Activated T-cell treated with anti-CD3 and anti-CD28 coated beads for 48 hours (primary cell): ENCODE results near the gene TFF1.

ENCODE experiments used
- DNase-seq: peaks from one replicate; pipeline ENCODE4 v3.0.0-alpha.2; 2020; ENCODE audit warnings: low read depth

Gene TFF1

DNA sequence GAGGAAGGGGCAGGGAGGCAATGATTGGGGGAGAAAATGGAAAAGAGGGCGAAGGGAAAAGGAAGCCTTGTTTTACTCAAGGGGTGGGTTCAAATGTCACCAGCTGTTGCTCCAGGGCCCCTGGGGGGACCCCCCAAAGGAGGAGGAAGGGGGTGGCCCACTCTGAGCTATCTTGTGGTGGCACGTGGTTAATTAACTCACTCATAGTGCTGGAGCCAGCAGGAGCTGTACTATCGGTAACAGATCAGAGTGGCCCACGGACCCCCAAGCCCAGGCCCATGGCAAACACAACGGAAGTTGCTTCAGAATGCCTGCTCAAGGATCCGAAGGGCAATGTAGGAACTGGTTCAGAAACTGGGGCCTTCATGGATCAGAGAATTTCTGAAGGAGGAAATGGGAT lies 22.8 kb downstream of the TFF1 start:
- no peak for DNase-seq

DNA sequence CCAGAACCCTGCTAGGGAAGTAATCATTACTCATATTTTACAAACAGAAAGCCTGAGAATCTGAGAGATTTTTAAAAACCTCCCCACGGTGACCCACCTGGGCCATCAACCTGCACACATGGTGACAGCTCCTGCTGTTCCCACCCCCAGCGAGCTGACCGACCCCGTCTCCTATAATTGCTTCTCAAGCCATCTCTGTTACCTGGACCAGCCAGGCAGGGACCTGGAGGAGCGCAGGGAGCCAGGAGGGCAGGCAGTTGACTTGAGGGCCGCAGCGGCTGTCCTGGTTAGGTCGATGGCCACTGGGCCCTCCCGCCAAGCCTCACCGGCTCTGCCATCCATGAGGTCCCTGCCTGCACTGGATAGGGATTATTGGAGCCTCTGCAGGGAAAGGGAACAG lies 23.2 kb downstream of the TFF1 start:
- DNase-seq: no peak

DNA sequence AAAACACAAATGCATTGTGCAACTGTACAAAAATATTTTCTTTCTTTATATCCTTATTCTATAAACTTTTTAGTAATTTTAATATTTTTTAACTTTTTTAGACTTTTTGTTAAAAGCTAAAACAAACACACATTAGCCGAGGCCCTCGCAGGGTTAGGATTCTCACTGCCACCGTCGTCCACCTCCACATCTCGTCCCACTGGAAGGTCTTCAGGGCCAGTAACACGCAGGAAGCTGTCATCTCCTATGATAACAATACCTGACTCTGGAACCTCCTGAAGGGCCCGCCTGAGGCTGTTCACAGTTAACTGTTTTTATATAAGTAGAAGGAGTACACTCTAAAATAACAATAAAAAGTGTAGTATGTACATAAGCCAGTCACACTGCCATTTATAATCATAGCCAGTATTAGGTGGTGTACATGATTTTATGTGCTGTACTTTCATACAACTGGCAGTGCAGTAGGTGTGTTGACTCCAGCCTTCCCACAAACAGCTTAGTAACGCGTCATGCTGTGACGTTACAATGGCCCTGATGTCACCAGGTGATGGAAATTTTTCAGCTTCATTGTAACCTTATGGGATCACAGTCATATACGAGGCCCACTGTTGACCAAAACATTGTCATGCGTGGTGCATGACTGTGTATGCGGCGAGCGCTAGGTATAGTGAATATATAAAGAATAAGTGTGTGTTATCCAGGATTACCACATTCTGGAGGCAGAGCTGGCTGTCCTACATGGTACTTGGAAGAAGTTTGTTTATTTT lies 24.4 kb downstream of the TFF1 start:
- DNase-seq: no peak

DNA sequence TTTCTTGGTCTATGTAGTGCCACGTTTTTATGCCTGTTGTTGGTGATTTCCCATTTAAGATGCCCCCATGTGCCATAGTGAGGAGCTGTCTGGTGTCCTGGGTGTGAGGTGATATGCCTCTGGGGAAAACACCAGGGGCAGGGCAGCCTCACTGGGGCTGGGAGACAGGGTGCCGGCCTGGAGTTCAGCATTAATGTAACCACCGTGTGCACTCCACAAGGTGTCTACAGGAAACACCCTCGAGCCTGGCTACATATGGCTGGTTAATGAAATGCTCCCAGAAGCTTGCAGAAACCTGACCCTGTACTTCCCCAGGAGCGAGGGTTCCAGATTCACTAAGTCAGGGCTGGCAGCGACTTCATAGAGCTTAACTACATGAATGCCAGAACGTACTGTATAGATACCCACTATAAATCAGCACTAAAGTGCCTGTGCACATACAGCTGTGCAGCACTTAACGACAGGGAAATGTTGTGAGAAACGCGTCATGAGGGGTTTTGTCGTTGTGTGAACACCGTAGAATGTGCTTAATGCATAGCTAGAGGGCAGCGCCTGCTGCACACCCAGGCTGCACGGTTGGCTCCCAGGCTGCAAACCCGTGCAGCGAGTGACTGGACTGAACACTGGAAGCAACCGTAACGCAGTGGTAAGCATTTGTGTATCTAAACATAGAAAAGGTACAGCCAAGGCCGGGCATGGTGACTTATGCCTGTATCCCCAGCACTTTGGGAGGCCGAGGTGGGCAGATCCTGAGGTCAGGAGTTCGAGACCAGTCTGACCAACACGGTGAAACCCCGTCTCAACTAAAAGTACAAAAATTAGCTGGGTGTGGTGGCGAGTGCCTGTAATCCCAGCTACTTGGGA lies 25.9 kb downstream of the TFF1 start:
- no peak for DNase-seq

DNA sequence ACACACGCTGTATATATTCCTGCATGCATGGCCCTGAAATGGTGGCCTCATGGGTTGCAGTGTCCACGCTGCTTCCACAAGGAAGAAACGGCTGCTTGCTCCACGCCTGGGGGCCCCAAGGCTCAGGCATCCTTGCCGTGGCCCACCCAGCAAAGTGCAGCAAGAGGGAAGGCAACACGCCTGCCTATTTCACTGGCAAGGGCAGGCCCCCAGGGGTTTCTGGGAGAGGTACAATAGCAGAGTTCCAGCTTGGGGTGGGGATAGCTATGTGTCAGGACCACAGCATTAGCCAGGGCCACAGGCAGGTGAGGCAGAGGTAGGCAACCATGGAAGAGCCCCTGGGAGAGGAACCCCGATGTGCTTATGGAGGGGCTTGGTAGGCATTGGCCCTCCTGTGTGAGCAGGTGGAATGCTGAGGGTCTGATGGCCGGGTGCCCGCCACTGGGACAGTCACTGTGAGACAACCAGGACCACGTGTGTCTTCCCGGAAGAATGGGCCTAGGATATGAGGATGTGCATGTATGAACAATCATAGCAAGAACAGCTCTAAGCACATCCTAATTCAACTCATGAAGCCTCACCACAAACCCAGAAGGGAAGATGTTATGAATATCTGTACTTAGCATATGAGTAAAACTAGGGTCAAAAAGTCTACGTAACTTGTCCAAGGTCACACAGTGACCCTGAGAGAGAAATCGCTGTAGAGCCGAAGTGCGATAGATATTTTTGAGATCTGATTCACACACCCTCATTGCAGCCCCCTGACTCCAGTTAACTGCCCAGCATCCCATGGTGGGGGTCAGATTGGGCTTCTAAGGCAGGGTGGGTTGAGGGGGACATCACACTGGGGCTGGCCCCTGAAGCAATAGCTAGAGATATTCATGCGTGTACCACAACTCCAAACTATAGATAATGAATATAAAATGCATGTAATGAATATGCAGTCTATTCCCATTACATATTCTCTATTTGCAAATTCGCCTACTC lies 27.3 kb downstream of the TFF1 start:
- no peak for DNase-seq

DNA sequence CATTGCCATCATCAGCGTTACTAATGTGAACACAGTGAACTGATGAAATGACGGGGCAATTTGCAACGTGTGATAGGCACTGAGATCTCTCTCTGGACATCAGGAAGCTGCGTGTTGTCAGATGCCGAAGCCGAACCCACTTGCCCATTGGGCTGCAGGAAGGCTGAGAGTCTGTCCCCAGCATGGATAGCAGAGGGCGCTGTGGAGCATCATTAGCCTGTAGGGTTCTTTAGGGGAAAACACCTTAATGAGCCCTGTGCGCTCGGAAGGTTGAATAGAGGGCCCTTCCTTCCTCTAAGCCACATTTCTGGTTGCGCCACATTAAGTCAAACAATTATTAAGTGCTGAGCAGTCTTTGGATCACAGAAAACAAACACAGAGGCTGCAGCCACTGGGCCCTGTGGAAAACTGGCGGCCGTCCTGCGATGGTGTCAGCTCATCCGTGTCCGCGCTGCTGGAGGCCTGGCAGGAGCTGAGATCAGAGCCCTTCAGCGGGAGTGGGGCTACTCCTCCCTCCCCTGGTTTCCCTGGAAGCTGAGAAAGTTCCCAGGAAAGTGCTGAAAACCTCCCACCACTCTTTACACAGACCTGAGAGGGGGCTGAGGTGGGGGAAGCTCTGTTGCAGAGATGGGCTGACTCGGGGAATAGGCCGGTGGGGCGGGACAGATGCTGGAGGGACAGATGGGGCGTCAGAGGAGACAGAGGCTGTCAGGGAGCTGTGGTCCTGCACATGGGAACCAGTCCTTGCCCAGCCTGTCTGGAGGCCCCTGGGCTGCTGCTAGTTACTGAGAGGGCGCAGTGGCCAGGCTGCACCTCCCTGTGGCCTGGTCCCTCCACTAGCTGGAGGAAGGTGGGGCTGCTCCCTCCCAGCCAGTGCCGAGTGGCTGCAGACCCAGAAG lies 28.3 kb downstream of the TFF1 start:
- peak; percentile 73 for DNase-seq

DNA sequence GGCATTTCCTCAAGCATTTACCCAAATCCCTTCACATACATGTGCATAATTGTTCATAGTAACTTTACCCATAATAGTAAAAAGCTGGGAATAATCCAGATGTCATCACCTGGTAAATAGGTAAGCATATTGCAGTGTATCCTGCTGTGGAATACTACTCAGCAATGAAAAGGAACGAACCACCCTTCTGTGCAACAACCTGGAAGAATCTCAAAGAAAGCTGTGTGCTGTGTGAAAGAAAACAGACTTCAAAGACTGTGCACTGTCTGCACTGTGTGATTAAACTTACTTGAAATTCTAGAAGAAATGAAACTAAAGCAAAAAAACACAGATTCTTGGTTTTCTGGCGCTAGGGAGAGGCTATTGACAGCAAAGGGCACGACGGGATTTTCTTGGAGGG lies 29.1 kb downstream of the TFF1 start:
- DNase-seq: no peak

DNA sequence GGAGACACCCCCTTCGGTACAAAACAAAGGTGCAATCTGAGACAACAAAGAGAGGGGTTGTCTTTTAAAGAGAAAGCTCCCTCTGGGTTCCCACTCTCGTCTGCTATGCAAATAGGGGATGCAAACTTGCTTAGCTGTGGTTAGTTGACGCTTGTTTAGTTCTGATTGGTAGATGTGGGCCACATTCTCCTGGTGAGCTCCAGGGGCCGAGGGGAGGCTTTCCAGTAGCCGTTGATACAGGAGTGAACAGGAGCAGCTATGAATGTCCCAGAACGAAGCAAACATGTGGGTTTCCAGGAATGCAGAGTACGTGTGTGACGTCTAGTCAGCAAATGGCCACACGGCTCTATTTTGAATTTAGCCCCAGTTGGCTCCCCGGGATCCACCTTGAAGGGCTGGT lies 30.3 kb downstream of the TFF1 start:
- DNase-seq: no peak

DNA sequence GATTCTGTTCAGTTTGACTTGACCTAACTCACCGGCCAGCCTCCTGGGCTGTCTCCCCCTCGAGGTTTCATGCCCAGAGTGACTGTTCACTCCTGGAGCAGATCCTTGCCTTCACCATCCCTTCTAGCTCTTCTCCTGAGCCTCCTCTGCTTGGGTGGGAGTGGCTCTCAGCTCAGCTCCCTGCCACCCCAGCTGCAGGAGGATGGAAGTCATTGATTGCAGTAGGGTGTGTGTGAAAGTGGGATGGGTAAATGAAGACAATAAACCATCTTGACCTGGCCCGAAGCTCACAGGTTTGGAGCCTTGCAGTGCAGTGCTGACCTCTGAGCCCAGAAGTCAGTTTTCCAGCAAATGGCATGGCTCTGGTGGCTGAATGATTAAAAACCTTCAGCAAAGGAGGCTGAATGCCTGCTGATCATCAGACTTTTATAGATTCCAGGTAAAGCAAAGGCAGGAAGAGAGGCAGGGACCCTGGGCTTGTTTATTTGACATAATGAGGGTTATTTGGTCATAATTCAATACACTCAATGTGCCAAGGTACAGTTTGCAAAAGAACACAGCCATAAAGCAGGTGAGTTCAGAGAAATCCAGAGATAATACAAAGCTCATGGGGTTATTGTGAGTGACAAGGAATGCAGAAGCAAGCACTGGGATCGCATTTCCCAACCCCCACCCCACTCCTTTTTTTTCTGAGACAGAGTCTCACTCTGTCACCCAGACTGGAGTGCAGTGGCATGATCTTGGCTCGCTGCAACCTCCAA lies 33.6 kb downstream of the TFF1 start:
- DNase-seq: no peak

DNA sequence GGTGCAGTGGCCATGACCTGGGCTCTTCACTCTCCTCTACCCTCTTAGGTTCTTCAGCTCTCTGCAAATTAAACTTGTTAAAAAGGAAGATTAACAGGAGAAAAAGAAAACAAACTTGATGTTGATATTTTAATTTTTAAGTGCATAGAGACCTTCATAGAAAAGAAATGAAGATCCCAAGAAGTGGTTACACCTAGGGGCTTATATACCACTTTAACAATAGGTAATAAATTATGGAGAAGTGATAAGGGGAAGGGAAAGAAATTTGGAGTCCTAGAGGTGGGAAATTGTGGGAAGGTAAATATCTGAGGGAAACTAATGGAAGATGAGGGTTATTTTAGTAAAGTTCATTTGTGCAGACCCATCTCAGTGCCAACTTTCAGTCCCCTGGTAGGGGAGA lies 34.7 kb downstream of the TFF1 start:
- DNase-seq: no peak

DNA sequence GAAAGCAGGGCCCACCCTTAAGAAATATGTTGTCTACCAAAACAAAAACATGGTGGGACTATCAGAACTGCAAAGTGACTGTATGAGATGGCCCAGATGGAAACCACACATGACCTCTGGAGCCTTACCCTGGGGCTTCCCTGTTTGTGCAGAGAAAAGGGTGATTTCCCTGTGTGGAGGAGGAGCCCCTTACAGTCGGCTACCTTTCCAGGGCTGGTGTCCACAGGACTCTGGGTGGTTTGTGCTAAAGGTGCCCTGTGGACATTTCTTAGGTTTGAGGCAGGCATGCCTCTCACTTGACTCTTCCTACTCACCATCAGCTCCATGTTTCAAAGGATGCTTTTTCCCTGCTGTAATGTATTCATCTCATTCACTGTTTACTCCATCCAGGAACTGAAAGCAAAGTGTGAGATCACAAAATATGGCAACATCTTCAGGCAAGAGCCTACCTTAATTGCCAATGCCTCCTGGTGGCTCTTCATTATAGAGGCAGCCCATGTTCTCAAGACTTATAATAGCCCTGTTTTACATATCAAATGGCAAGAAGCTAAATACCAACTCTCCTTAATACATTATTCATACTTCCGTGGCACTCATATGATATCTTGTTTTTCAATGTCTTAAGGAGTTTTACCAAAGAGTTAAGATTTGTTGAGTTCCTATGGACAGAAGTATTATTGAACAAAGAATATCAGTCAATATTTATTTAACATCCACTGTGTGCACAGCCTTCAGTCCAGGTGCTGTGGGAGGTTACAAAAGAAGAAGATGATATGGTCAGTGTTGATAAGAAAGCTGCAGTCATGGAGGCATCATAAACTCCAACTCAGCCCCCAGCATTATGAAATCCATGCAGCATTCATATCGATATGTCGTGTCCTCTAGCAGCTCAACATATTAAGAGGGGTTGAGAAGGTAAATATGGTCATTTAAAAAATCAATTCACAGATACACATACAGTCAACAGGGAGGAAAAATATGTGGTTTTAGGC lies 35.7 kb downstream of the TFF1 start:
- no peak for DNase-seq

DNA sequence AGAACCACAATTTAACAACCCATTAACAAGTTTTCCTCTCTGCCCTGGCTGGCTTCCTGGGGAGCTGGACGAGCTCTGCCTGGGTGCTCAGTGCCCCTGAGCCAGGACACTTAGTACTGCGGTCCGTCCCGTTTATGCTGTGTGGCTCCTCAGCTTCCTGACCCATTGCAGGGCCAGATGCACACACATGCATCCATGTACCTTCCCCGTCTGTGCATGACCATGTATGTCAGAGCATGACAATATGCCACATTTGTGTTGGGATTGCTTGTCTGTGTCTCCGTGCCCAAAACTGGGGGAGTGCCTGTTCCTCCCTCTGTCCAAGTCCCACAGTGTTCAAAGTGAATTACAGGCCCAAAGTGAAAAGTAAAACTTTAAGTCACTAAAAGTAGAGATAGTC lies 41.4 kb downstream of the TFF1 start:
- DNase-seq: no peak

DNA sequence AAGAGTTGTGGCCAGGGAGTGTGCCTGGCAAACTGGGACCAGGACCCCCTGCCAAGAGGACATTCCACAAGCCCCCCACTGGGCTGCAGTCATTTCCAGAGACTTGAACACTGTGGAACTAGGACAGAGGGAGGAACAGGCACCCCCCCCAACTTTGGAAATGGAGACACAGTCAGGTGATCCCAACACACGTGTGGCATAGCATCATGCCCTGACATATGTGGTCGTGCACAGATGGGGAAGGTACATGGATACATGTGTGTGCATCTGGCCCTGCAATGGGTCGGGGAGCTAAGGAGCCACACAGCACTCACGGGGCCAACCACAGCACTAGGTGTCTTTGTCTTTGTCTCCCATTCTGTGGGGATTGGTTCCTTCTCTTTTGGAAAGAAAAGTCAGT lies 44.5 kb downstream of the TFF1 start:
- no peak for DNase-seq

DNA sequence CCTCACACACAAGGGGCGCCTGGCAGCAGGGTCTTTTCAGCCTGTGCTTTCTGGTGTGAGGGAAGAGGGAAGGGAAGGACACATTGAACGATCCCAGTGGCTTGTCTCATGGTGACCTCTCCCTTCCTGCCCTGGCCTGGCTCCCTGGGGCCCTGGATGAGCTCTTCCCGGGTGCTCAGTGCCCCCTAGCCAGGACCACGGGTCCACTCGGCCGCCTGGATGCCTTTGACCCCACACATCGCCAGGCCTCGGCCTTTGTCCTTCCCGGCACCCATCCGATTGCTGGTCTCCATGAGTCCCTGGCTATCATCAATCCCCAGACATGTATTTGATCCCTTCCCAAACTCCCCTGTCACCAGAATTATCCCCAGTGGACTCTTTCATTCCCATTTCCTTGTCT lies 45.1 kb downstream of the TFF1 start:
- no peak for DNase-seq

DNA sequence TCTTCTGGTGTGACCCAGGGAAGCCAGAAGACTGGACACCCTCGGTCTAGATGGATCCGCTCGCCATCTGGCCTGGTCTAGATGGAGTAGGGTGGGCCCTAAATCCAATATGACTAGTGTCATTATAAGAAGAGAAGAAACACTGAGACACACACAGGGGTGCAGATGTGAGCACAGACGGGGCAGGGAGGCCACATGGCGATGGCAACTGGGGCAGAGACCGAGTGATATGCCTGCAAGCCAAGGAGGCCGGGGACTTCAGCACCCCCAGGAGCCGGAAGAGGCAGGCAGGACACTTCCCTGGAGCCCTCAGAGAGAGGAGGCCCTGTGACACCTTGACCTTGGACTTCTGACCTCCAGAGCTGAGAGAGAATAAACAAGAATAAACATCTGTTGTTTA lies 45.5 kb downstream of the TFF1 start:
- no peak for DNase-seq

DNA sequence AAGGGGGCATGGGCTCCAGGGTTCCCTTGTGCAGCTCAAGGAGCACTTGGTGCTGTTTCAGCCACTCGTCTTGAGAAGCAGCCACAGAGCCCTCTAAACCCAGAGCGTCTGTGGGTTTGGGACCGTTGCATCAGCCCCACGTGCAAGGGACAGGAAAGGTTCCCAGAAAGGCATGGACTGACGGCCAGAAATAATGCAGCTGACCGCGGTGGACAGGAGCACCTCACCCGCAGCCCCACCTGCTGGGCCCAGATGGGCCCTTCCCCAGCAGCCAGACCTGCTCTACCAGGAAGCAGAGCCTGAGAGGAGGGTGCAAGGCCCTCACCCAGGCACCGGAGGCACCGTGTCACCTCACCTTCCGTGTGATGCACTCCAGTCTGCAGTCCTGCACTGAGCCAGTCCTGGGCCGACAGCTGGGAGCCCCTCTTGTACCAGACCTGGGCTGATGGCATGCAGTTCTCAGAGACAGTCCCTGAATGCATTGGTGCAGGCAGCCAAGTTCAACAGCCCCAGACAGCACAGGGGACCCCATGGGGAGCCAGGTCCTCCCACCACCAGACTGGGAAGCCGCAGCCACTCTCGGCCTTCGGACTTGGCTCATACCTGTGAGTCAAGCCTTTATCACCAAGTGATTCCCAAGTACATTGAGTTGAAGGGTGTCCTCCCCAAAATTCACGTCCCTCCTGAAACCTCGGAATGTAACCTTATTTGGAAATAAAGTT lies 46.3 kb downstream of the TFF1 start:
- DNase-seq: no peak

DNA sequence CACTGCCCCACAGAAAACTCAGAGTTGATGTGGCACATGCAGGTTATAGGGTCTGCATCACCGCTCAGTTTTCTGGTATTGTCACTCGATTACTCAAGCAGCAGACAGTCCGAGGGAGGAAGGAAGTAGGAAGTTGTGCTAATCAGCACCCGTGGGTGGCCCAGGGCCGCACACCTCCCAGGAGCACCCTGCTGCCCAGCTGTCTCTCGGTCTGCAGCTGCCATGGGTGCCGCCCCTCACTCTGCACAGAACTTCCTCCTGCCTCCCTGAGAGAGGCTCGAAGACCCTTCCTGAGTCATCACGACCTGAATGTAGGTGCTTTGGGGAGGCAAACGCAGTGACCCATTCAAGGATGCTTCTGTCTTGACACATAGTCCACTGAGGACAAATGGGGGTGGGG lies 47.0 kb downstream of the TFF1 start:
- no peak for DNase-seq
